WTC11 (cell line): ENCODE data around the gene AKIRIN2.

Experiments
- CTCF ChIP-seq: fragments of 200-600 bp; IDR thresholded peaks from 2 replicates; pipeline ENCODE4 v1.8.0; 2022; ENCODE audit warnings: antibody characterized with exemption
- ZNF425 ChIP-seq: fragments of 250-450 bp; sonication (Bioruptor Pico); conservative IDR thresholded peaks from 2 replicates; pipeline ENCODE4 v1.9.0; 2021; ENCODE audit warnings: mild to moderate bottlenecking

DNA sequence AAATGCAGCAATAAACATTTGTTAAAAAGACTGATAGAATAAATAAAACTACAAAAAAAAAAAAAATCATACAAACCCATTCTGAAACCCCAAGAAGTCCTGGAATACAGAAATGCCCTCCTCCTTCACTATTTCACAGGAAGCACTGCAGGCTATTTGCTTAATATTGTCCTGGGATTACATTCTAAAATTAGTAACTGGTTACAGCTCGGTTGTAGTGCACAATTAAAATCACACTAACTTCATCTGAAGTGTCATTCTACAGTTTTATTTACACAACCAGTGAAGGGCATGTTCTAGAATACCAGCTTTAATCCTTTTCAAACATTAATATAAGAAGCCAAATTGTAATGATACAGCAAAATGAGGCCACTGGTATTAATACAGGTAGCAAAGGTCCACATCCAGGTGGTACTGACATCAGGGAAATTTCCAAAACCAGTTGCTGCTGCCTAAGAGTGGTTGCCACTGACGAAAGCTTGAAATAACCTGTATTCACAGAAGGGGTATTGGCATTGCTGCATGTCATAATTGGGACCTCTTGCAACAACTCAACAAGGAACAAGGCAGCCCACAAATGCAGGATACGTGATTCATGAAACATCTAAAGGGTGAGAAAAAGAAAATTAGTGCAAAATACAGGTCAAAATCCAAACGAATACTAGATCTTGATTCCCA is 26.9 kb downstream of the AKIRIN2 start:
- TF ChIP-seq ZNF425 (no peak), CTCF (no peak)
